H1 (cell line): ENCODE data around the gene HACL1. TPM values are rescaled to one million over a fixed set of nuclear protein-coding genes. Genes with fewer than 3 reads are reported as not detected.

ENCODE experiments used
- ASH2L ChIP-seq: fragments of 200-600, 300-600 bp; sonication (generic); IDR thresholded peaks from one replicate; pipeline ENCODE4 v1.7.1; 2017; ENCODE audit warnings: low read length
- NANOG ChIP-seq: IDR thresholded peaks from 2 replicates; pipeline ENCODE4 v1.6.1; 2011; ENCODE audit warnings: low read length, low read depth, mild to moderate bottlenecking, inconsistent platforms; ENCODE audit not compliant: insufficient read depth, poor library complexity, severe bottlenecking
- polyA plus RNA-seq, 7 experiments: library from polyadenylated mRNA; depleted of rRNA in 3 of 7; stranded (reverse) in 5 of 7; unstranded in 2 of 7; fragments of >200 nt in 5 of 7; fragments of 200-250 nt in 2 of 7; gene quantifications; 1 replicate in 5 of 7; 2 replicates in 1 of 7; 4 replicates in 1 of 7; pipeline versions ENCODE4 v1.2.1 to v1.2.3, GENCODE V29; 2011 to 2013; ENCODE audit warnings: missing spikeins in 2 of 7, mixed read lengths in 2 of 7
- total RNA-seq: library from RNA; stranded (reverse); fragmentation: NEBNext Ultra II Directional; extraction: Animal tissue kit (Norgen Biotek cat#: 25700); gene quantifications from 2 replicates; pipeline ENCODE4 v1.2.1, GENCODE V29; 2021
- TF ChIP-seq, protein P1 (sequence below): IDR thresholded peaks from 2 replicates; pipeline ENCODE4 v1.6.1; 2012; ENCODE audit warnings: inconsistent platforms
- TF ChIP-seq, protein P2 (sequence below): IDR thresholded peaks from 2 replicates; pipeline ENCODE4 v1.6.1; 2012; ENCODE audit warnings: inconsistent platforms

The HACL1 gene
- total and polyA plus RNA-seq, 2 of the 8 experiments (the other 6 are each of a cell fraction or from before 2014, with no cell fraction given) = 38.2 to 46.0 TPM

DNA sequence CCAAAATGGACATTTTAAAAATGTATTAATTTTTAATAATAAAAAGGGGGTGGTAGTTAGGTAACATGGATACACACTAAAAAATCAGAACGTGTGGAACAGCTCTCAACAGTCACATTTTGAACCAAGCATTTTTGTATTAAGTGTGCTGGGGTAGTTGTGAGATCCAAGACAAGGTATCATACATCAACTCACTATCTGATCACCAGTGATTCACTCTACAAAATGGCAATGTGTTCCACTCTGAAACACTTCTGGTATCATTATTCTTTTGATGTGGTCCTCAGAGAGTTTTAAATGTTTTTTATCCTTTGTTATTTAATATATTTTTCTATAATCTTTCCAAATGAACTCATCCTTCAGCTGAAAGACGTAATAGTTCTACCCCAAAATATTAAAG lies 5.4 kb downstream of the HACL1 start (continued):
- TF ChIP-seq, protein P1, sequence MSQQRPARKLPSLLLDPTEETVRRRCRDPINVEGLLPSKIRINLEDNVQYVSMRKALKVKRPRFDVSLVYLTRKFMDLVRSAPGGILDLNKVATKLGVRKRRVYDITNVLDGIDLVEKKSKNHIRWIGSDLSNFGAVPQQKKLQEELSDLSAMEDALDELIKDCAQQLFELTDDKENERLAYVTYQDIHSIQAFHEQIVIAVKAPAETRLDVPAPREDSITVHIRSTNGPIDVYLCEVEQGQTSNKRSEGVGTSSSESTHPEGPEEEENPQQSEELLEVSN = no peak
- TF ChIP-seq ASH2L (no peak), NANOG (no peak)
- TF ChIP-seq, protein P2, sequence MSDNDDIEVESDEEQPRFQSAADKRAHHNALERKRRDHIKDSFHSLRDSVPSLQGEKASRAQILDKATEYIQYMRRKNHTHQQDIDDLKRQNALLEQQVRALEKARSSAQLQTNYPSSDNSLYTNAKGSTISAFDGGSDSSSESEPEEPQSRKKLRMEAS = no peak
